Measurements from ENCODE around the gene FMOD.
A peak's percentile ranks its signal among the peaks of the same experiment; 100 is the strongest.

The FMOD gene

GRCh38 chr1:203360547-203361185 is 9.7 kb upstream of the FMOD start:
- no peak for DNase-seq

GRCh38 chr1:203359010-203359571 is 8.2 kb upstream of the FMOD start:
- DNase-seq = no peak

DNA sequence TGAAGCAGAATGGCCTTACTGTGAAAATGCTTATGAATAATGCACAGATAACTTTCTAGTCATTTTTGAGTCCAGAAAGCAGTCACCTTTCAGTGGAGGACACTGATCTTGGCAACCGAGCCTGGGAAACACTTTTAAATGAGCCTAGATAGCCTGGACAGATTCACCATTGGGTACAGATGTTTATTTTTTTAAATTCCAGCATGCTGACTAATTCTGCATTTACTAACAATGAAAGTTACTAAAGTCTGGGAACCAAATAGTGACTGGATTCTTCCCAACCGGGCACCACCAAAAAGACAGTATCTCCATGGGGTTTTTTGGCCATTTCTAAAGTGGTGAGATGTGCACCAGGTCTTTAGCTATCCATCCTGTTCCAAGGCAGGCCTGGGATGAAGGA is 3.3 kb upstream of the FMOD start:
- no peak for DNase-seq

- DNase-seq = no peak
These were observed 2.6 kb upstream of the FMOD start for GRCh38 chr1:203353486-203353885.

- DNase-seq = no peak
These were observed 973 bp downstream of the FMOD start for GRCh38 chr1:203349773-203350524.

DNA sequence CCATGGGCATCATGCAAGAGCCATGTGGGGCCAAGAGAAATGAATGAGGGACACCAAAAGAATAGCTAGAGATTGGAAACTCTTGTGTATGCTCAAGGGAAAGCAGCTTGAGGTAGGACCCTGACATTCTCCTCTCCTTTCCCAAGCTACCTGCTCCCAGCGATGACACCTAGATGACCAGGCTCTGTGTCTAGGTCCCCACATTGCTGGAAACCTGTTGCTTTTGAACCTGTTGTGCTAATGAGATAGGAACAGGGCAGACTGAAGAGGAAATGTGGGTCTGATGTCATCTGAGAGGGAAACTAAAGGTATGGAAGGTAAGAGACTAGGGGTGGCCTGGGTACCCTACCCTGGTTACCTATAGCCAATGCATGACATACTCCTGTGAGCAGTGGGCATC is 1.8 kb downstream of the FMOD start:
- no peak for DNase-seq

DNA sequence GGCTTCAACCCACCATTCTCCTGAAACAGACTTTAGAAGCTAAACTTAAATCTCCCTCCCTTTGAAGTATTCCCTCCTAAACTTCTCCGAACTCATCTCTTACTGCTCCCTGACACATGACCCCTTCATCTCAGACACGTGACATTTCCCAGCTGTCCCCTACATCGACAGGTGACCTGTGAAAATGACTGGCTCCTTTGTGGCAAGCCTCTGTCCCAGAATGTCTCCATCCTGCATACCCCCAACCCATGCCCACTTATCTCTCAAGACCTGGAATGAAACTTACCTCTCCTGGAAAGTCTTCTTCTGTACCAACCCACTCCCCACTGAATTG is 4.2 kb downstream of the FMOD start:
- DNase-seq = no peak

GRCh38 chr1:203346060-203346768 is 4.7 kb downstream of the FMOD start:
- DNase-seq = no peak

- DNase-seq = no peak
These were observed 6.8 kb downstream of the FMOD start for GRCh38 chr1:203343956-203344754.

- no peak for DNase-seq
These were observed 8.6 kb downstream of the FMOD start for GRCh38 chr1:203342192-203342940.

DNA sequence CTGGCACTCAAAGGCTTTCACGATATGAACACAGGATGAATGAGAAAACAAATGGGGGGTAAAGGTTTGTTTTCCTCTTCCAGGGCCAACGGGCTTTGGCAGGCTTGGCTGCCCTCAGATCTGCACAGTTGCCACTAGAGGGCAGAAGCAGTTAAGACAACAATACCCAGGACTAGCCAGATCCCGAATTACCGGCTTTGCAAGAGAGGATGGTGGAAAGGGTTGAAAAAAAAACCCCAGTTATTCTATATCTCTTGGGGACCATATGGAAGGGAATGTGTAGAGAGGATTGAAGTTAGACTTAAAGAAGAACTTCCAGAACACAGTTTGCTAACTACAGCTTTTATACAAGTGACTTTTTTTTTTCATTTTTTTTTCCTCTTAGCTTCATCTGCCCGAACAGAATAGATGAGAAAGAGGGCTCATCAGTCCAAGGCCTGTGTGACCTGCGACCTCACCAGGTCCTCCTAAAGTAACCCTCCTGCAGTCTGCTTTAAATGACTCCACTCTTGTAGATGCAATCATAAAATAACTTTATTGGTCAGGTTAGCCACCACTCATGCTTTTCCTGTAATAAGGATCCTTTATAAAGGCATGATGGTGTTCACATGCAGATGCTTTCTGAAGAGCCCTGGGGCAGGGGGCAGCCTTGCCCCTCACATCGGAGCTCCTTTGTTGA is 10.7 kb downstream of the FMOD start:
- no peak for DNase-seq

DNA sequence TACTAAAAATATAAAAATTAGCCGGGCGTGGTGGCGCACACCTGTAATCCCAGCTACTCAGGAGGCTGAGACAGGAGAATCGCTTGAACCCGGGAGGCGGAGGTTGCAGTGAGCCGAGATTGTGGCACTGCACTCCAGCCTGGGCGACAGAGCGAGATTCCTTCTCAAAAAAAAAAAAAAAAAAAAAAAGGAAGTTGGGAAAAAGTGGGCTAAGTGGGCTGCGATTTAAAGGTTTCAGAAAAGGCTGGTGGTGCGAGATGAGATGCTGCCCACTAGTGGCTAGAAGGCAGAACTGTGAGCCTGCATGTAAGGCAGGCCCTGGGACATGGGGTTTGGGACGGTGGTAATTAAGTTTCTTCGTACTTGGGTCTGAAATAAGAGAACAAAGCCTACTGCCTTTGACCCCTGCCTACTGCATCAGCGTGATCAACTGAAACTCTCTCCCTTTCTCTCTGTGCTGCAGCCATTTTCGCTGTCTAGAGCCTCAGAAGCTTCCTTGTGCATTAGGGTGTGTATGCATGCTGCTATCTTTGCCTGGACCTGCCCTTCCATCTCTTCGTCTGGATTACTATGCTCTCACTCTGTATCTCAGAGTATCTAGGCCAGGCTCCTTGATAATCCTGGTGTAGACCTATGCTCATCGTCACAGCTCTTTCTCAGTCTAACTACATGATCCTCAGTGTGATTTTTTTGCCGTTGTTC is 12.4 kb downstream of the FMOD start:
- no peak for DNase-seq

- no peak for DNase-seq
These were observed 14.8 kb downstream of the FMOD start for GRCh38 chr1:203336097-203336496.

GRCh38 chr1:203335503-203335902 is 15.4 kb downstream of the FMOD start:
- no peak for DNase-seq

- DNase-seq = no peak
These were observed 19.7 kb downstream of the FMOD start for GRCh38 chr1:203331224-203331623.

GRCh38 chr1:203328714-203329122 is 22.2 kb downstream of the FMOD start:
- no peak for DNase-seq

- no peak for DNase-seq
These were observed 23.1 kb downstream of the FMOD start for GRCh38 chr1:203327684-203328457.

- peak; percentile 53 for DNase-seq
These were observed 23.9 kb downstream of the FMOD start for GRCh38 chr1:203326830-203327683.

DNA sequence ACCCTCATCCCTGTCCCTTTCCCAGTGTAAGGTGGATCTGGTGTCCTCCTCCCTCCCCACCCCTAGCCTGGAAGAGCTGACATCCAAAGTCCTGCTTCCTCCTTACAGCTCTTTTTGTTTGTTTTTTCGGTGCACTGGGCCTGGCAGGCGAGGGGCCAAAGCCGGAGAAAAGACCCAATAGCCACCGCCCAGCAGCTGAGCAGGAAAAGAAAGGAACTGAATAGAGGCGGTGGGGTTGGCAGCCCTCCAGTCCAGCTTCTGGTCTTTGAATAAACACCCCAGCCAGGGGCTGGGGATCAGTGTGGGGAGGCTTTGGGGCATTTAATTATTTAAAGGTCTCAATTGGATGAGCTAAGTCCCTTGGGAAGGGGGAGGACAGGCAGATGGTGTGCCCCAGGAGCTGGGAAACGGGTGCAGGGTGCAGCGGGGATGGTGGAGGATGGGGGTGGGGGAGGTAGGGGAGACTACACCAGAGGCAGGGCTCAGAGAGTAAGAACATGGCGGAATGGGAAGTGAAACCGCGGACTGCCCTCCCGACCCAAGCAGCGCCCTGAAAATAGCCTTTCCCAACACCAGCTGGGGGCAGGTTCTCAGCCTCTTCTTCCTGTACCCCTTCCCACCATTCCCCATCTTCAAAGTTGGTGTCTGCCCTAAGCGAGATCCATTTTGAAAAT is 25.4 kb downstream of the FMOD start:
- no peak for DNase-seq

Data from SIG-M5 (cell line).